ENCODE data around the gene FNIP2.
"Not testable (repeated sequence)": the region's sequence is repeated elsewhere in the genome, so short reads cannot be mapped to it uniquely, and the experiment has no call there.

DNA sequence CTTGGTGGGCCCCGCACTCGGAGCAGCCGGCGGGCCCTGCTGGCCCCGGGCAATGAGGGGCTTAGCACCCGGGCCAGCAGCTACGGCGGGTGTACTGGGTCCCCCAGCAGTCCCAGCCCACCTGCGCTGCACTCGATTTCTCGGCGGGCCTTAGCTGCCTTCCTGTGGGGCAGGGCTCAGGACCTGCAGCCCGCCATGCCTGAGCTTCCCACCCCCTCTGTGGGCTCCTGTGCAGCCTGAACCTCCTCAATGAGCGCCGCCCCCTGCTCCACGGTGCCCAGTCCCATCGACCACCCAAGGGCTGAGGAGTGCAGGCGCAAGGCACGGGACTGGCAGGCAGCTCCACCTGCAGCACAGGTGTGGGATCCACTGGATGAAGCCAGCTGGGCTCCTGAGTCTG lies 158.9 kb downstream of the FNIP2 start:
- not testable (repeated sequence) for TF ChIP-seq POLR2A, POLR2AphosphoS5 (IDR thresholded peaks at IDR 0.05; ENCODE audit: low read depth, low read length)

Measured in GM12891 (cell line).